ENCODE measurements around the gene SPSB3. TPM values are rescaled to one million over a fixed set of nuclear protein-coding genes. Genes with fewer than 3 reads are reported as not detected.

Gene SPSB3
- total RNA-seq, 4 donors from 2014 or later: 52.2 to 87.3 (median 68.5) TPM

DNA sequence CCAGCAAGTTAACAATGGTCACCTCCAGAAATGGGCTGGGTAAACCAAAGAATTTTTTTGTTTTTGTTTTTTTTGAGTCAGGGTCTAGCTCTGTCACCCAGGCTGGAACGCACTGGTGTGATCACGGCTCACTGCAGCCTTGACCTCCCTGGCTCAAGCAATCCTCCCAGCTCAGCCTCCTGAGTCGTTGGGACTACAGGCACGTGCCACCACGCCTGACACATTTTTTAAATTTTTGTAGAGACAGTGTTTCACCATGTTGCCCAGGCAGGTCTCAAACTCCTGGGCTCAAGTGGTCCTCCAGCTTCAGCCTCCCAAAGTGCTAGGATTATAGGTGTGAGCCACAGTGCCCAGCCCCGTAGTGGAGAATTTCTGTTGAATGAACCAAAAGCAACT lies 1.7 kb downstream of the SPSB3 start:
- Histone ChIP-seq H3K9me3 (no peaks in the 10 kb centered on the region), H3K36me3 (peaks cover 18 to 26% of the 10 kb centered on the region in 2 donors), H3K4me1 (peaks cover 14 to 28% of the 10 kb centered on the region in 2 donors), H3K4me3 (replicated peaks in 1 of 3) (no peak overlapping the region), H3K27ac (no peak overlapping the region), H3K27me3 (no peaks in the 10 kb centered on the region)
- DNase-seq: no peak
- TF ChIP-seq, protein P1, sequence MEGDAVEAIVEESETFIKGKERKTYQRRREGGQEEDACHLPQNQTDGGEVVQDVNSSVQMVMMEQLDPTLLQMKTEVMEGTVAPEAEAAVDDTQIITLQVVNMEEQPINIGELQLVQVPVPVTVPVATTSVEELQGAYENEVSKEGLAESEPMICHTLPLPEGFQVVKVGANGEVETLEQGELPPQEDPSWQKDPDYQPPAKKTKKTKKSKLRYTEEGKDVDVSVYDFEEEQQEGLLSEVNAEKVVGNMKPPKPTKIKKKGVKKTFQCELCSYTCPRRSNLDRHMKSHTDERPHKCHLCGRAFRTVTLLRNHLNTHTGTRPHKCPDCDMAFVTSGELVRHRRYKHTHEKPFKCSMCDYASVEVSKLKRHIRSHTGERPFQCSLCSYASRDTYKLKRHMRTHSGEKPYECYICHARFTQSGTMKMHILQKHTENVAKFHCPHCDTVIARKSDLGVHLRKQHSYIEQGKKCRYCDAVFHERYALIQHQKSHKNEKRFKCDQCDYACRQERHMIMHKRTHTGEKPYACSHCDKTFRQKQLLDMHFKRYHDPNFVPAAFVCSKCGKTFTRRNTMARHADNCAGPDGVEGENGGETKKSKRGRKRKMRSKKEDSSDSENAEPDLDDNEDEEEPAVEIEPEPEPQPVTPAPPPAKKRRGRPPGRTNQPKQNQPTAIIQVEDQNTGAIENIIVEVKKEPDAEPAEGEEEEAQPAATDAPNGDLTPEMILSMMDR (IDR thresholded peaks at IDR 0.05): no peak
- no peak for TF ChIP-seq POLR2A (IDR thresholded peaks at IDR 0.05)
- intact Hi-C loops (cut with DNase I): no loop called here
- WGBS, 2 donors: 81 to 86% methylated on average over 6 of the region's 6 CpGs

DNA sequence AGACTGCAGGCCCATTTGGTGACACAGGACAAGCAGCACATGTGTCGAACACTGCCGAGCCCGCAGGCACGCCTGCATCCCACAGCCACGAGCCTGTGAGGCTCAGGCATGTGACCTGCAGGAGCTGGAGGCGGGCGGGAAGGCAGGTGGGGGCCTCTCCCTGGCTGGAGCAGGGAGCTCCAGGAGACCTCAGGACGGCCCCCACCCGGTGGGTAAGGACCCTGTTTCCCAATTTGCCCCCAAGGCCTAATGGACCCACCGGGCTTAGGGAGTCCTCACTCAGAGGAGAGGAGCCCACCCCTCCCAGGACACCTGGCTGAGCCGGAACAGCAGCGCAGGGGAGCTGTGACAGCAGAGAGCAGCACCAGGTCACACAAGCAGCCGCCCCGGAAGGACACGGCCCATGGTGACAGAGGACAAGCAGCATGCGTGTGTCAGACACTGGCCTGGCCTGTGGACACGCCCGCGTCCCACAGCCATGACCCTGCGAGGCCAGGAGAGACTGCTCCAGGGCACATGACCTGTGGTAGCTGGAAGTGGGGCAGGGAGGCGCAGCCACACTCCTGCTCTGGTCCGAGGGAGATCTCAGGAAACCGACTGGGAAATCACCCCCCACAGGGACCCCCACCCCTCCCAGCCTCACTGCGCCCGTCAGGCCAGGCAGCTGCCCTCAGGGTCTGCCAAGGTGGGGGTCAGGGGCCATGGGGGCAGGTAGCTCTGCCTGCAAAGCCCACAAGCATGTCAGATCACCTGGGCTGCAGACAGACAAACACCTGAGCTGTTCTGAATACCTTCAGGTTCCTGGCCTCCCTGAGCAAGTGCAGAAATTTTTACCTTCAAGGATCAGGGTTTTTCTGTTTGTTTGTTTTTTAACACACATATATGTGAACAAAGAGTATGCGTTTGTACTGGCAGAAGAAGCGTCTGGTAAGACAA lies 2.4 kb downstream of the SPSB3 start:
- TF ChIP-seq, protein P1 (IDR thresholded peaks at IDR 0.05): no peak
- TF ChIP-seq POLR2A (IDR thresholded peaks at IDR 0.05): no peak
- Histone ChIP-seq H3K4me3 (replicated peaks in 1 of 3) (no peak overlapping the region), H3K36me3 (peaks cover 22 to 26% of the 10 kb centered on the region in 2 donors), H3K27me3 (no peaks in the 10 kb centered on the region), H3K4me1 (peaks cover 14 to 28% of the 10 kb centered on the region in 2 donors), H3K27ac (no peak overlapping the region), H3K9me3 (no peaks in the 10 kb centered on the region)
- WGBS, 2 donors: 79 to 88% methylated on average over 3 to 15 of the region's 27 CpGs
- no peak for DNase-seq
- intact Hi-C loops (cut with DNase I): no loop called here

DNA sequence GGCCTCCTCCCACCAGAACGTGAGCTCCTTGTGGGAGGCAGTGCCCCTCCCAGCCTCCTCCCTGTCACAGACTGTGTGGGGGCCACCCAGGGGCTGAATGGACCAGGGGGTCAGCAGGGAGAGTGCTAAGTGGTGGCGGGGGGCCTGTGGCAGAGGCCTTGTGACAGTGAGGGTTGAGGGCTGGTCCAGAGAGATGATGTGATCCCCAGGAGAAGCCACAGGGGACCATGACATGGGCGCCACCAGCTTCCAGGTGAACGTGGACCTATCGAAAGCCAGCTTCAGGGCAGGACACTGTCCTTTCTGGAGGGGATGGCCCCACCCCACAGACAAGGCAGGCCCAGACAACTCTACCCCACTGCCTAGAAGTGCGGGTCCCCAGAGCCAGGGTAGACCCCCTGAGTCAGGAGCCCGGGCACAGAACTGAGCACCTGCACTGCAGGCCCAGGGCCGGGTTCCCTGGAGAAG lies 3.1 kb downstream of the SPSB3 start:
- peaks cover 23 to 26% of the 10 kb centered on the region in 2 donors for H3K36me3 ChIP-seq
- H3K4me1 ChIP-seq: peaks cover 18 to 31% of the 10 kb centered on the region in 2 donors

DNA sequence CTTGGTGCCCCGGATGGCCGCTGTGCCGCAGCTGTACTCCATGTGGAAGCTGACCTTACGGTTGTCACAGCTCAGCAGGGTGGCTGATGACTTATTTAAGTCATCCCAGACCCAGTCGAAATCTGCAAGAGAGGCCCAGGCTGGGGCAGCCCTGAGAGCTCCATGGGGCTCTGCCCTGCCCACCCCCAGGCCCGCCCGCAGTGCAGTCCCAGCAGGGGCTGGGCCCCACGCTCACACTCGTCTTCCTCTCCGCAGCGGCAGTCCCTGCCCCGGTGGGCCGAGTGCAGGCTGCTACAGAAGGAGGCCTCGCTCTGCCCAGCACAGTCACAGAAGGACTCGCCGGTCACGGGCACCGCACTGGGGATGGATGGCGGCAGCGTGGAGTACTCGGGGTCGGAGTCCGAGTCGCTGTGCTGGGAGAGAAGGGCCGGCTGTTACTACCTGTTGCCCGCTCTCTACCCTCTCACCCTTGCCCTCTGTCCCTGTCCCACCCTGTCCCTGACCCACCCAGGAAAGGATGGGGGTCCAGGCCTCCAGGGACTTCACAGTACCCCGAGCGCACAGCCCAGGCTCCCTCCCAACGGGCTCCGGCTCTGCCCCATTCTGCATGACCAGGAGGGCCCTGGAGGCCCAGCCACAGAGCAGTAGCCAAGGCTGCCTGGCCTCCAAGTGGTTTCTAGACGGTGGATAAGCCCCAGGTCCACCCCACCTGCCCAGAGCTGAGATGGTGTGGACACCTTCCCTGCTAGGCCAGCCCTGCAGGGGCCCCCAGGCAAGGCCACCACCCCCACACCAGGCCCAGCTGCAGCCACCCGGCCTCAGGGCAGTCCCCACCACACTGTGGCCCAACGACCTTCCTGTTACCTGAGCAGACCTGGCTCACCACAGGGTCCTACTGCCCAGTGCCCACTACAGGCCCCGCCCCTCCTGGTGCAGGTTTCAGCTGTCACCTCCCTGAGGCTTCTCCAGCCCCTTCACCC lies 3.9 kb downstream of the SPSB3 start:
- Histone ChIP-seq H3K36me3 (peaks cover 23 to 26% of the 10 kb centered on the region in 2 donors), H3K4me3 (replicated peaks in 1 of 3) (no peak overlapping the region), H3K9me3 (no peaks in the 10 kb centered on the region), H3K4me1 (peaks cover 21 to 29% of the 10 kb centered on the region in 2 donors), H3K27ac (no peak overlapping the region), H3K27me3 (no peaks in the 10 kb centered on the region)
- TF ChIP-seq, protein P1 (IDR thresholded peaks at IDR 0.05): no peak
- TF ChIP-seq POLR2A (IDR thresholded peaks at IDR 0.05): no peak
- WGBS, 2 donors: 79 to 88% methylated on average over 12 to 26 of the region's 34 CpGs
- intact Hi-C loops (cut with DNase I): no loop called here
- no peak for DNase-seq

More for the DNA sequence above, 3.1 kb downstream of the SPSB3 start:
- 87 to 90% methylated on average over 5 to 8 of the region's 8 CpGs for WGBS, 2 donors
- Histone ChIP-seq H3K27me3 (no peaks in the 10 kb centered on the region), H3K9me3 (no peaks in the 10 kb centered on the region), H3K27ac (no peak overlapping the region), H3K4me3 (replicated peaks in 1 of 3) (no peak overlapping the region)
- TF ChIP-seq, protein P1 (IDR thresholded peaks at IDR 0.05): no peak
- no peak for TF ChIP-seq POLR2A (IDR thresholded peaks at IDR 0.05)
- intact Hi-C loops (cut with DNase I): no loop called here
- DNase-seq: no peak
